ENCODE data around the gene ABCA1. TPM values are rescaled to one million over a fixed set of nuclear protein-coding genes. Genes with fewer than 3 reads are reported as not detected.
"Not testable (repeated sequence)": the region's sequence is repeated elsewhere in the genome, so short reads cannot be mapped to it uniquely, and the experiment has no call there.

Gene ABCA1
- total RNA-seq, 8 experiments from 2014 or later: 9.1 to 103 (median 15.4) TPM

- Histone ChIP-seq H3K4me1 (replicated peaks in 1 of 2) (no peaks in the 10 kb centered on the region), H3K4me3 (no peak overlapping the region), H3K27ac (no peak overlapping the region)
- in situ Hi-C loops (cut with MboI; ENCODE audit: low pct_unique_long_range_greater_than_20kb in 2 of 9, low sequenced_read_pairs in 9 of 9, unreplicated experiment in 9 of 9): loop anchor here in 2 of 9 experiments (25.0 kb wide), 2 partner anchors 386 to 636 kb away; no protein-coding TSS in a partner anchor
- WGBS, 10 experiments: 90 to 100% (median 92%) methylated on average over 1 to 2 of the region's 2 CpGs; no CpG with 5 or more reads in 4 of the 10 experiments
- no peak for ATAC-seq (replicated peaks in 6 of 8)
Observed at GRCh38 chr9:104775976-104776375, 152.0 kb downstream of the ABCA1 start.

GRCh38 chr9:104775574-104775936 is 152.4 kb downstream of the ABCA1 start:
- no peaks in the 10 kb centered on the region for H3K4me1 ChIP-seq (replicated peaks in 1 of 2)
- in situ Hi-C loops (cut with MboI; ENCODE audit: low pct_unique_long_range_greater_than_20kb in 2 of 9, low sequenced_read_pairs in 9 of 9, unreplicated experiment in 9 of 9): loop anchor here in 2 of 9 experiments (25.0 kb wide), 2 partner anchors 387 to 637 kb away; no protein-coding TSS in a partner anchor
- H3K27ac ChIP-seq: no peak overlapping the region
- no peak for ATAC-seq (replicated peaks in 6 of 8)
- H3K4me3 ChIP-seq: no peak overlapping the region

DNA sequence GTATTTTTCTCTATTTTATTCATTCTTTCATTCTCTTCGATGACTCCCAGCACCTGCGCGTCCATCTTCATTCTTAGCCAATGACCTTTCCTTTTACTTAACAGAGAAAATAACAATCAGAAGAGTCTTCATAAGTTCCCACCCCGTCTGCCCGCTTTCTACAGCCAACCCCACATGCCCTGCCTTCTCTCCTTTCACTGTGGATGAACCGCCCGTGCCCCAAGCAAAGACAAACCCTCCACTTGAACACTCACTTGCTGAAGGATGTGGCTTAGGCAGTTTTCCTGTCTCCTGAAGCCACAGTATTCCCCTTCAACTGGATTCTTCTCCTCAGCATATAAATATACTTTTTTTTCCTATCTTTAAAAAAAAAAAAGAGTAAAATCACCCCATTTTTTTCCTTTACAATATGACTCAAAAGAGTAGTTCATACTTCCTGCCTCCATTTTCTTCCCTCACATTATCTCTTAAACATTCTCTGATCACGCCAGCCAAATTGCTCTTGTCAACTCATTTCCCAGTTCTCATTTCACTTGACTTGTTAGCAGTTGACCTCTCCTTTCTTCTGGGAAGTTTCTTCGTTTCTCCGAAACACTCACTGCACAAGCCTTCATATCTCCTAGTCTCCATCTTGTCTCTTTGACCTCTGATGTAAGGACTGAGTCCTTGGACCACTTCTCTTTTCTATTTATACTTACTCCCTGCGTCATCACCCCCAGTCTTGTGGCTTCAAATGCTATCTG is 153.0 kb downstream of the ABCA1 start:
- no peak for ATAC-seq (replicated peaks in 6 of 8)
- in situ Hi-C loops (cut with MboI; ENCODE audit: low pct_unique_long_range_greater_than_20kb in 2 of 9, low sequenced_read_pairs in 9 of 9, unreplicated experiment in 9 of 9): loop anchor here in 2 of 9 experiments (25.0 kb wide), 2 partner anchors 387 to 637 kb away; no protein-coding TSS in a partner anchor
- Histone ChIP-seq H3K4me1 (replicated peaks in 1 of 2) (no peaks in the 10 kb centered on the region), H3K27ac (no peak overlapping the region), H3K4me3 (no peak overlapping the region)
- 85 to 98% (median 95%) methylated on average over 4 to 11 of the region's 11 CpGs; no CpG with 5 or more reads in 1 of the 10 experiments for WGBS, 10 experiments

GRCh38 chr9:104774132-104774531 is 153.8 kb downstream of the ABCA1 start:
- Histone ChIP-seq H3K4me3 (no peak overlapping the region), H3K27ac (no peak overlapping the region), H3K4me1 (replicated peaks in 1 of 2) (no peaks in the 10 kb centered on the region)
- no peak for ATAC-seq (replicated peaks in 6 of 8)
- in situ Hi-C loops (cut with MboI; ENCODE audit: low pct_unique_long_range_greater_than_20kb in 2 of 9, low sequenced_read_pairs in 9 of 9, unreplicated experiment in 9 of 9): no loop called here
- 0 to 100% (median 86%) methylated on average over 1 of the region's 1 CpG; no CpG with 5 or more reads in 1 of the 10 experiments for WGBS, 10 experiments

DNA sequence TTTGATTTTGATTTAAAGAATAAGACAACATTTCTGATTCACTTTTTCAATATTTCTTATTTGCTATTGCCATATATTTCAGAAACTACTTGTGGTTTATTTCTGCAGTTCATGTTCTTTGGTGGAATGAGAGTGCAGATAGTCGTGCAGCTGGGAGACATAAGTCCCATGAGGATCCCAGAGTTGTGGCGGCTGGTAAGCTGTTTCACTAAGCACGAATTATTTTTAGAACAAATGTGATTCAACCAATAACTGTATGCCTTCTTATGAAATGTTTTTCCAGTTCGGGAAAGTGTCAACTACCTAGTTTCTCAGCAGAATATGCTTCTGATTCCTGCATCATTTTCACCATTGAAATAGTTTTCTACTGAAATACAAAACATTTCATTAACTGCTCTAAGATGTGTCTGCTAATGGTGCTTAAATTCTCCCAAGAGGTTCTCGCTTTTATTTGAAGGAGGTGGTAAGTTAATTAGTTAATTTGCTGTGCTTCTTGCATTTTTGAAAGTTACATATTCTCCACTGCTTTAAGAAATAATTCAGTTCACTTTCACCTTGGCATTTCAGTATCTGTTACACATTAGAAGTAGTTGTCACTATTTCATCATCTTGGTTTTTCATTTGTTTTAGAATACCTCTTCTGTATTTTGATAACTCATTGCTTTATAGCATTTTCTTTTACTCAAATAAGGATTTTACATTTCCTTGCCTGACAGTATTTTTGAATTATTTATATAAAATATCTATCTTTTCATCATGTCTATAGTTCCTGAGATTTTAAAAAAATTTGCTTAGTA is 155.0 kb downstream of the ABCA1 start:
- no peak for ATAC-seq (replicated peaks in 6 of 8)
- no peak overlapping the region for H3K27ac ChIP-seq
- no peaks in the 10 kb centered on the region for H3K4me1 ChIP-seq (replicated peaks in 1 of 2)
- 0 to 93% (median 74%) methylated on average over 2 to 5 of the region's 5 CpGs for WGBS, 10 experiments
- in situ Hi-C loops (cut with MboI; ENCODE audit: low pct_unique_long_range_greater_than_20kb in 2 of 9, low sequenced_read_pairs in 9 of 9, unreplicated experiment in 9 of 9): no loop called here
- H3K4me3 ChIP-seq: no peak overlapping the region

- in situ Hi-C loops (cut with MboI; ENCODE audit: low pct_unique_long_range_greater_than_20kb in 2 of 9, low sequenced_read_pairs in 9 of 9, unreplicated experiment in 9 of 9): no loop called here
Observed at GRCh38 chr9:104769655-104770054, 158.3 kb downstream of the ABCA1 start.

GRCh38 chr9:104769029-104769428 is 158.9 kb downstream of the ABCA1 start:
- 80 to 97% (median 96%) methylated on average over 1 to 12 of the region's 12 CpGs; no CpG with 5 or more reads in 2 of the 10 experiments for WGBS, 10 experiments

More at GRCh38 chr9:104769655-104770054, 158.3 kb downstream of the ABCA1 start:
- Histone ChIP-seq H3K27ac (no peak overlapping the region), H3K4me3 (no peak overlapping the region), H3K4me1 (replicated peaks in 1 of 2) (no peaks in the 10 kb centered on the region)
- 57 to 100% (median 86%) methylated on average over 1 to 2 of the region's 2 CpGs for WGBS, 10 experiments
- ATAC-seq (replicated peaks in 6 of 8): no peak

DNA sequence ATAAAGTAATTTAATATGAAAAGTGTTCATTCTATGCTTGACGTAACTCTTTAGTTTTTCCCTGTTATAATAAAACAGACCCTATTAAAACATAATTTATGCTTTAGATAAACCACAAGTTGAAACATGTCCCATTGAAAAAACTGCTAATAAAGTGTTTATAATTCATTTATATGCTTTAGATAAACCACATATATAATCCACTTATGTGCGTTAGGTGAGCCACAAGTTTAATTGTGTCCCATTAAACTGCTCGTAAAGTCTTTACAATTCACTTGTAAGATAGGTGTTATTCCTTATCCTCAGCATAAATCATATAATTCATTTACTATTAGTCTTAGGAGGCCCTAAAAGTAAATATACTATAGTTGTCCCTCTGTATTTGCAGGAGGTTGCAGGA is 160.4 kb downstream of the ABCA1 start:
- in situ Hi-C loops (cut with MboI; ENCODE audit: low pct_unique_long_range_greater_than_20kb in 2 of 9, low sequenced_read_pairs in 9 of 9, unreplicated experiment in 9 of 9): no loop called here
- Histone ChIP-seq H3K4me3 (no peak overlapping the region), H3K27ac (no peak overlapping the region), H3K4me1 (replicated peaks in 1 of 2) (no peaks in the 10 kb centered on the region)
- ATAC-seq (replicated peaks in 6 of 8): no peak
- WGBS, 10 experiments: 88 to 100% (median 97%) methylated on average over 1 to 3 of the region's 3 CpGs

More at GRCh38 chr9:104769029-104769428, 158.9 kb downstream of the ABCA1 start:
- ATAC-seq (replicated peaks in 6 of 8); in situ Hi-C loops (cut with MboI; ENCODE audit: low pct_unique_long_range_greater_than_20kb in 2 of 9, low sequenced_read_pairs in 9 of 9, unreplicated experiment in 9 of 9); H3K4me1 ChIP-seq (replicated peaks in 1 of 2); H3K27ac ChIP-seq; H3K4me3 ChIP-seq: not testable (repeated sequence)

DNA sequence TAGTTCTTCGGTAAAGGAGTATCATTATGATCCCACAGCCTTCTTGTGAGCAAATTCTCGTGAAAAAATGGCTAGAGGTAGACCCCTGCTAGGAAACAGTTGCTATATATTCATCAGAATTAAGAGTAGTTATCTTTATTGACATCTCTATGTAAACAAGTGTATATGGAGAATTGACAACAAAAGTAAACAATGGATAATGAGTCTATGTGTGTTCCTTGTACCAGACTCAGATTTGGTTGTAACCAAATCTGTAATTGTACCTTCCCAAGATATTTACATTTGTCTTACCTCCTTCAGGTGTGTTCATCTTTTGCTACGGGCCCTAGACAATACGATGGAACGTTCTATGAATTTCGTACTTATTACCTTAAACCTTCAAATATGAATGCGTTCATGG is 161.9 kb downstream of the ABCA1 start:
- Histone ChIP-seq H3K4me3 (no peak overlapping the region), H3K27ac (no peak overlapping the region), H3K4me1 (replicated peaks in 1 of 2) (no peaks in the 10 kb centered on the region)
- WGBS, 10 experiments: 82 to 100% (median 92%) methylated on average over 2 to 7 of the region's 7 CpGs
- in situ Hi-C loops (cut with MboI; ENCODE audit: low pct_unique_long_range_greater_than_20kb in 2 of 9, low sequenced_read_pairs in 9 of 9, unreplicated experiment in 9 of 9): no loop called here
- no peak for ATAC-seq (replicated peaks in 6 of 8)

DNA sequence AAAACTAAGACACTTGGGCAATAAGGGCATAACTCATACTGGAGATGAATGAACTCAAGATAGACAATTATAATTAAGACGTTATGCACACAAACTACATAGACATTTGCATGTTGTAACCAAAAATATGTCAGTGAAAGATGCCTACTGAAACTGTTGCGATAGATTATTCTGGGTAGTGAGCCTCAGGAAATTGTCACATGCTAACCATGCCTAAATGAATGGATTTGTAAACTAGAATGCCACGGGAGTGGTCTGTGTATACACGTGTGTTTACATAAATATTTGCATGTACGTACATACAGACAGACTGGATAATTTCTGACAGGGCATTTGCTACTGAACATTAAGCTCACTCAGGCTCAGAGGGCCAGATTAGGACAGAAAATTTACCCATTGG is 162.8 kb downstream of the ABCA1 start:
- peak in 3 of 8 experiments; percentile 69 to 89 (median 75) for ATAC-seq (replicated peaks in 6 of 8)
- in situ Hi-C loops (cut with MboI; ENCODE audit: low pct_unique_long_range_greater_than_20kb in 2 of 9, low sequenced_read_pairs in 9 of 9, unreplicated experiment in 9 of 9): no loop called here
- H3K4me3 ChIP-seq: no peak overlapping the region
- H3K4me1 ChIP-seq (replicated peaks in 1 of 2): no peaks in the 10 kb centered on the region
- 0 to 100% (median 75%) methylated on average over 2 to 5 of the region's 5 CpGs; no CpG with 5 or more reads in 1 of the 10 experiments for WGBS, 10 experiments
- no peak overlapping the region for H3K27ac ChIP-seq

GRCh38 chr9:104758974-104759373 is 169.0 kb downstream of the ABCA1 start:
- in situ Hi-C loops (cut with MboI; ENCODE audit: low pct_unique_long_range_greater_than_20kb in 2 of 9, low sequenced_read_pairs in 9 of 9, unreplicated experiment in 9 of 9): no loop called here
- WGBS, 10 experiments: 0 to 100% (median 75%) methylated on average over 1 to 3 of the region's 3 CpGs; no CpG with 5 or more reads in 2 of the 10 experiments
- Histone ChIP-seq H3K4me3 (no peak overlapping the region), H3K4me1 (replicated peaks in 1 of 2) (no peaks in the 10 kb centered on the region), H3K27ac (no peak overlapping the region)
- ATAC-seq (replicated peaks in 6 of 8): no peak

DNA sequence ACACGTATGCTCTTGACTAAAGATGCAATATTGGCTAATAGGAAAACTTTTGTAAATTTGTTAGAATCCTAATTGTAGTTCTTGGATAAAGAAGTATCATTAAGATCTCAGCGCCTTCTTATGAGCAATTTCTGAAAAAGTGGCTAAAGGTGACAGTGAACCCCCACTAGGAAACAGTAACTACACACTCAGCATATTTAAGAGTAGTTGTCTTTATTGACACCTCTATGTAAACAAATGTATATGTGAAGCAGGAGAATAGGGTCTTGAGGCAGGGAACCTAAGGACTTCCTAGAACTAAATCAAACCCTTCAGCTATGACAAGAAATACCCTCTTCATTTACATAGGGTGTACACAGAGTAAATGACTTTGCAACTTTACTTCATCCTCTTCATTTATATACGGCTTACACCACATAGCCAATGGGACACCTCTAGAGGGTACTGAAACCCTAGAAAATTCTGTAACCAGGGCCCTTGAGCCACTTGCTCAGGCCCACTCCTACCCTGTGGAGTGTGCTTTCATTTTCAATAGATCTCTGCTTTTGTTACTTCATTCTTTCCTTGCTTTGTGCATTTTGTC is 177.7 kb downstream of the ABCA1 start:
- in situ Hi-C loops (cut with MboI; ENCODE audit: low pct_unique_long_range_greater_than_20kb in 2 of 9, low sequenced_read_pairs in 9 of 9, unreplicated experiment in 9 of 9): no loop called here
- ATAC-seq (replicated peaks in 6 of 8): no peak
- WGBS, 10 experiments: 60 to 100% (median 93%) methylated on average over 2 to 3 of the region's 3 CpGs; no CpG with 5 or more reads in 2 of the 10 experiments
- no peak overlapping the region for H3K27ac ChIP-seq
- H3K4me3 ChIP-seq: no peak overlapping the region
- H3K4me1 ChIP-seq (replicated peaks in 1 of 2): peaks cover 5 to 13% of the 10 kb centered on the region in 2 donors

All from motor neuron (in vitro differentiated cells).